Endothelial cell of umbilical vein (primary cell): ENCODE data around the gene TRAF7. TPM values are rescaled to one million over a fixed set of nuclear protein-coding genes. Genes with fewer than 3 reads are reported as not detected.

Experiments used
- BruUV-seq: library from RNA; stranded (reverse); fragments of 400-500 nt; replicated peaks from 2 replicates; lab custom pipeline; 2021; lab: Mats Ljungman, UMichigan
- CTCF ChIA-PET: fragments of 300-600, 350-600 bp; sonication (Branson Sonifier 250); formaldehyde crosslinking; loops from one replicate; lab custom pipeline; 2021; ENCODE audit warnings: antibody characterized with exemption, inconsistent platforms; lab: Charles Lee
- POLR2A ChIA-PET: fragments of 300-600, 350-600 bp; sonication (Branson Sonifier 250); formaldehyde crosslinking; loops from one replicate; lab custom pipeline; 2021; ENCODE audit warnings: antibody characterized with exemption, inconsistent platforms; lab: Charles Lee
- DNase-seq: peaks from one replicate; pipeline ENCODE4 v3.0.0-alpha.2; 2011; ENCODE audit warnings: low read depth, low spot score
- FAIRE-seq: peaks from 2 replicates; lab custom pipeline; 2011; peaks lifted over from hg19 to GRCh38; lab: Jason Lieb, UNC
- H2AFZ ChIP-seq: 2 replicates; pipeline ENCODE4 v1.6.0; 2012; ENCODE audit warnings: low read depth, low read length, control low read depth, inconsistent platforms
- H3K27ac ChIP-seq: 2 replicates; pipeline ENCODE4 v1.5.1; 2011; ENCODE audit warnings: low read depth, mild to moderate bottlenecking, control low read depth, low read length, moderate library complexity; ENCODE audit not compliant: insufficient read depth
- H3K27me3 ChIP-seq, 2 experiments: 2 replicates each; pipeline versions ENCODE4 v1.6.0 to v1.6.1; 2011; ENCODE audit warnings: low read length in 2 of 2, mixed read lengths in 1 of 2; ENCODE audit not compliant: control insufficient read depth in 2 of 2, insufficient read depth in 2 of 2
- H3K36me3 ChIP-seq, 2 experiments: 2 replicates in 1 of 2; 3 replicates in 1 of 2; pipeline ENCODE4 v1.5.1; 2011; ENCODE audit warnings: low read length in 2 of 2, mild to moderate bottlenecking in 1 of 2, moderate library complexity in 1 of 2; ENCODE audit not compliant: control insufficient read depth in 2 of 2, insufficient read depth in 2 of 2; ENCODE audit errors: extremely low read depth in 1 of 2
- H3K4me1 ChIP-seq: 3 replicates; pipeline ENCODE4 v1.5.1; 2011; ENCODE audit warnings: mild to moderate bottlenecking, low read length; ENCODE audit not compliant: control insufficient read depth, insufficient read depth; ENCODE audit errors: extremely low read depth
- H3K4me2 ChIP-seq: 2 replicates; pipeline ENCODE4 v1.6.1; 2011; ENCODE audit warnings: low read length, control low read depth, mixed read lengths; ENCODE audit not compliant: insufficient read depth
- H3K4me3 ChIP-seq, 3 experiments: fragments of 200-600 bp in 1 of 3; sonication (generic), shearing (Covaris generic) in 1 of 3; replicated peaks in 1 of 3; 2 replicates each; pipeline ENCODE4 v1.5.1; 2011 to 2016; ENCODE audit warnings: control low read depth in 3 of 3, low read length in 3 of 3, mild to moderate bottlenecking in 2 of 3, inconsistent platforms in 1 of 3, low read depth in 1 of 3, moderate library complexity in 1 of 3; ENCODE audit not compliant: insufficient read depth in 1 of 3
- H3K79me2 ChIP-seq: 2 replicates; pipeline ENCODE4 v1.6.0; 2012; ENCODE audit warnings: low read length, inconsistent platforms; ENCODE audit not compliant: control insufficient read depth, insufficient read depth
- H3K9ac ChIP-seq: replicated peaks from 2 replicates; pipeline ENCODE3; 2011; ENCODE audit warnings: low read length, control low read depth; ENCODE audit not compliant: insufficient read depth; ENCODE audit errors: extremely low read depth
- H3K9me1 ChIP-seq: replicated peaks from 3 replicates; pipeline ENCODE4 v1.6.0; 2011; ENCODE audit warnings: mild to moderate bottlenecking, low read length; ENCODE audit not compliant: control insufficient read depth, insufficient read depth; ENCODE audit errors: extremely low read depth
- H3K9me3 ChIP-seq: replicated peaks from 2 replicates; pipeline ENCODE4 v1.5.1; 2012; ENCODE audit warnings: low read length, inconsistent platforms; ENCODE audit not compliant: control insufficient read depth, insufficient read depth
- H4K20me1 ChIP-seq: replicated peaks from 2 replicates; pipeline ENCODE3; 2011; ENCODE audit warnings: mild to moderate bottlenecking, low read length; ENCODE audit not compliant: control insufficient read depth, insufficient read depth; ENCODE audit errors: extremely low read depth
- EZH2 ChIP-seq: IDR thresholded peaks from 2 replicates; pipeline ENCODE4 v1.6.1; 2012; ENCODE audit warnings: borderline replicate concordance, low read depth, mild to moderate bottlenecking, moderate library complexity, low read length, inconsistent platforms; ENCODE audit not compliant: severe bottlenecking
- FOS ChIP-seq: IDR thresholded peaks from 2 replicates; pipeline ENCODE4 v1.6.1; 2011; ENCODE audit warnings: mild to moderate bottlenecking, low read length, moderate library complexity, borderline replicate concordance; ENCODE audit not compliant: insufficient read depth
- GATA2 ChIP-seq: IDR thresholded peaks from 2 replicates; pipeline ENCODE4 v1.7.0; 2011; ENCODE audit warnings: low read depth, mild to moderate bottlenecking, moderate library complexity, mixed read lengths, low read length; ENCODE audit not compliant: insufficient read length, insufficient read depth
- JUN ChIP-seq: IDR thresholded peaks from 2 replicates; pipeline ENCODE4 v1.6.1; 2011; ENCODE audit warnings: borderline replicate concordance, low read depth; ENCODE audit not compliant: insufficient read length, insufficient read depth
- MYC ChIP-seq: IDR thresholded peaks from one replicate; pipeline ENCODE4 v1.6.1; 2011; ENCODE audit warnings: mild to moderate bottlenecking, low read depth, low read length
- POLR2A ChIP-seq: IDR thresholded peaks from 2 replicates; pipeline ENCODE4 v1.6.1; 2012; ENCODE audit warnings: low read depth, mild to moderate bottlenecking, control low read depth, low read length
- POLR2AphosphoS5 ChIP-seq: IDR thresholded peaks from 2 replicates; pipeline ENCODE4 v1.6.1; 2012; ENCODE audit warnings: low read depth, mild to moderate bottlenecking, control low read depth, low read length, moderate library complexity; ENCODE audit not compliant: insufficient read depth
- dilution Hi-C: fragments of 300-500 bp; cut with MboI; formaldehyde crosslinking; loops from one replicate; pipeline ENCODE4 v1.15.0; 2019; ENCODE audit warnings: low sequenced_read_pairs; ENCODE audit not compliant: extremely low pct_ligation_motif_present
- intact Hi-C: fragments of 100-400 bp; cut with micrococcal nuclease; formaldehyde crosslinking; loops from one replicate; pipeline ENCODE4 v1.10.0; 2022
- polyA plus RNA-seq, 4 experiments: library from polyadenylated mRNA; depleted of rRNA in 3 of 4; stranded (reverse) in 3 of 4; unstranded in 1 of 4; fragments of >200 nt; gene quantifications; 2 replicates each; pipeline versions ENCODE4 v1.2.1 to v1.2.3, GENCODE V29; 2011 to 2012; ENCODE audit warnings: missing spikeins in 1 of 4
- total RNA-seq: library from RNA; stranded (reverse); gene quantifications from 2 replicates; pipeline ENCODE4 v1.2.3, GENCODE V29; 2021
- TF ChIP-seq, protein P1 (sequence below), 2 donors: IDR thresholded peaks; 1 replicate in 1 of 2; 2 replicates in 1 of 2; pipeline ENCODE4 v1.5.1; 2011; ENCODE audit warnings: low read length in 2 of 2, mild to moderate bottlenecking in 2 of 2, moderate library complexity in 2 of 2, control low read depth in 1 of 2, inconsistent platforms in 1 of 2, low read depth in 1 of 2; ENCODE audit not compliant: insufficient read depth in 1 of 2; ENCODE audit errors: extremely low read depth in 1 of 2
- TF ChIP-seq, protein P2 (sequence below): IDR thresholded peaks from 2 replicates; pipeline ENCODE4 v1.6.1; 2011; ENCODE audit not compliant: insufficient read depth, insufficient read length

TRAF7 gene
- total and polyA plus RNA-seq, 2 donors (not counting 3 experiments of a cell fraction or from before 2014, with no cell fraction given): 141 to 175 TPM

DNA sequence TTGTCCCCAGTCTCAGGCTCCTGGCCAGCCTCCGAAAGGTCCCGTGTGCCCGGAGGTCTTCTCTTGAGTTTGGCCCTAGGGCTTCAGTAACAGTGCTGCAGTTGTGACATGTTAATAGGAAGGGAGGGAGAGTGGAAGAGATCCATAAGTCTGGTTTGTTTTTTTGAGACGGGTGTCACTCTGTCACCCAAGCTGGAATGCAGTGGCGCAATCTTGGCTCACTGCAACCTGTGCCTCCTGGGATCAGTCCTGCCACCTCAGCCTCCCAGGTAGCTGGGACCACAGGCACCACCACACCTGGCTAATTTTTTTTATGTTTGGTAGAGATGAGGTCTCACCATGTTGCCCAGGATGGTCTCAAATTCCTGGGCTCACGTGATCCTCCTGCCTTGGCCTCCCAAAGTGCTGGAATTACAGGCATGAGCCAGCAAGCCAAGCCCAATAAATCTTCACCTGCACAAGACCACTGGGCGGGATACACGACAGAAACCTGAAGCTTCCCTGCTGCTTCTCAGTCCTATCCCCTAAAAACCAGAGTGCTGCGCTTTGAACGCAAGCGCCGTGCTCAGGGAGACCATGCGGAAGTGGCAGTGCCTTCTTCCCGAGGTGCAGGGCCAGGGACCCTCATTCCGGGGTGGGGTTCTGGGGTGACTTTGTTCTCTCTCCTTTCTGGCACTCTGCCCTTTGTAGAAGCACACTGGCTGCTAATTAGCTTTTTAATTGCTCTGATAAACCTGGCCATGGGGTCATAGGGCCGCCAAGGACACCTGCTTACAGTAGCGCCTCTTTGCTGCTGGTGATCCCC is 10.9 kb downstream of the TRAF7 start:
- no peak overlapping the region for H3K9ac ChIP-seq
- no peaks in the 10 kb centered on the region for H4K20me1 ChIP-seq
- dilution Hi-C loops: loop anchor here (25.0 kb wide), 1 partner anchor 129 kb away; the partner anchor contains the start of genes NHERF2, NTHL1 and TSC2
- peaks cover 15% of the 10 kb centered on the region for H3K4me1 ChIP-seq
- no peak overlapping the region for H3K4me3 ChIP-seq
- no TSS peak for BruUV-seq
- H3K27ac ChIP-seq: no peak overlapping the region
- H3K4me2 ChIP-seq: no peak overlapping the region
- H3K9me3 ChIP-seq: no peaks in the 10 kb centered on the region
- H3K79me2 ChIP-seq: peaks cover 59% of the 10 kb centered on the region
- peaks cover 5 to 29% of the 10 kb centered on the region in 2 experiments for H3K36me3 ChIP-seq
- intact Hi-C loops: no loop called here
- H3K27me3 ChIP-seq: no peaks in the 10 kb centered on the region
- no peak overlapping the region for H2AFZ ChIP-seq
- TF ChIP-seq MYC (no peak), GATA2 (no peak), POLR2A (no peak), JUN (no peak), EZH2 (no peak), FOS (no peak), POLR2AphosphoS5 (no peak)
- TF ChIP-seq, protein P1, sequence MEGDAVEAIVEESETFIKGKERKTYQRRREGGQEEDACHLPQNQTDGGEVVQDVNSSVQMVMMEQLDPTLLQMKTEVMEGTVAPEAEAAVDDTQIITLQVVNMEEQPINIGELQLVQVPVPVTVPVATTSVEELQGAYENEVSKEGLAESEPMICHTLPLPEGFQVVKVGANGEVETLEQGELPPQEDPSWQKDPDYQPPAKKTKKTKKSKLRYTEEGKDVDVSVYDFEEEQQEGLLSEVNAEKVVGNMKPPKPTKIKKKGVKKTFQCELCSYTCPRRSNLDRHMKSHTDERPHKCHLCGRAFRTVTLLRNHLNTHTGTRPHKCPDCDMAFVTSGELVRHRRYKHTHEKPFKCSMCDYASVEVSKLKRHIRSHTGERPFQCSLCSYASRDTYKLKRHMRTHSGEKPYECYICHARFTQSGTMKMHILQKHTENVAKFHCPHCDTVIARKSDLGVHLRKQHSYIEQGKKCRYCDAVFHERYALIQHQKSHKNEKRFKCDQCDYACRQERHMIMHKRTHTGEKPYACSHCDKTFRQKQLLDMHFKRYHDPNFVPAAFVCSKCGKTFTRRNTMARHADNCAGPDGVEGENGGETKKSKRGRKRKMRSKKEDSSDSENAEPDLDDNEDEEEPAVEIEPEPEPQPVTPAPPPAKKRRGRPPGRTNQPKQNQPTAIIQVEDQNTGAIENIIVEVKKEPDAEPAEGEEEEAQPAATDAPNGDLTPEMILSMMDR (IDR thresholded peaks at IDR 0.05; ENCODE audit: extremely low read depth in 1 of 2, insufficient read depth in 1 of 2, low read depth in 1 of 2, low read length in 2 of 2): no peak
- TF ChIP-seq, protein P2, sequence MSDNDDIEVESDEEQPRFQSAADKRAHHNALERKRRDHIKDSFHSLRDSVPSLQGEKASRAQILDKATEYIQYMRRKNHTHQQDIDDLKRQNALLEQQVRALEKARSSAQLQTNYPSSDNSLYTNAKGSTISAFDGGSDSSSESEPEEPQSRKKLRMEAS: no peak
- H3K9me1 ChIP-seq: no peaks in the 10 kb centered on the region
- ChIA-PET CTCF (interaction anchor here (1.3 kb wide), 1 partner anchor 28 kb away, joined by 4 read pairs; no protein-coding TSS in a partner anchor), POLR2A (interaction anchor here (2.9 kb wide), 1 partner anchor 11 kb away, joined by 15 read pairs; the partner anchor contains the start of gene TRAF7)
- no peak for DNase-seq
- FAIRE-seq: no peak
